ENCODE data around the gene ENTPD8. TPM values are rescaled to one million over a fixed set of nuclear protein-coding genes. Genes with fewer than 3 reads are reported as not detected.
"Not testable (repeated sequence)": the region's sequence is repeated elsewhere in the genome, so short reads cannot be mapped to it uniquely, and the experiment has no call there.

Gene ENTPD8
- total RNA-seq, 1 experiment from 2014 or later: 1.9 TPM

GRCh38 chr9:137451264-137452005 is 10.3 kb upstream of the ENTPD8 start:
- DNase-seq (ENCODE audit: low spot score); in situ Hi-C loops (cut with HindIII; ENCODE audit: low sequenced_read_pairs): not testable (repeated sequence)

GRCh38 chr9:137450539-137451222 is 9.5 kb upstream of the ENTPD8 start:
- in situ Hi-C loops (cut with HindIII; ENCODE audit: low sequenced_read_pairs); DNase-seq (ENCODE audit: low spot score): not testable (repeated sequence)

GRCh38 chr9:137449931-137450538 is 8.9 kb upstream of the ENTPD8 start:
- no peak for DNase-seq (ENCODE audit: low spot score)
- in situ Hi-C loops (cut with HindIII; ENCODE audit: low sequenced_read_pairs): no loop called here

- in situ Hi-C loops (cut with HindIII; ENCODE audit: low sequenced_read_pairs): no loop called here
- DNase-seq (ENCODE audit: low spot score): no peak
Observed at GRCh38 chr9:137449081-137449844, 8.1 kb upstream of the ENTPD8 start.

GRCh38 chr9:137448602-137448962 is 7.4 kb upstream of the ENTPD8 start:
- no peak for DNase-seq (ENCODE audit: low spot score)
- in situ Hi-C loops (cut with HindIII; ENCODE audit: low sequenced_read_pairs): no loop called here

GRCh38 chr9:137447722-137448601 is 6.8 kb upstream of the ENTPD8 start:
- in situ Hi-C loops (cut with HindIII; ENCODE audit: low sequenced_read_pairs): no loop called here
- DNase-seq (ENCODE audit: low spot score): no peak

- in situ Hi-C loops (cut with HindIII; ENCODE audit: low sequenced_read_pairs): no loop called here
- DNase-seq (ENCODE audit: low spot score): no peak
Observed at GRCh38 chr9:137446851-137447471, 5.8 kb upstream of the ENTPD8 start.

- DNase-seq (ENCODE audit: low spot score): no peak
- in situ Hi-C loops (cut with HindIII; ENCODE audit: low sequenced_read_pairs): no loop called here
Observed at GRCh38 chr9:137445930-137446431, 4.8 kb upstream of the ENTPD8 start.

- peak; percentile 69 for DNase-seq (ENCODE audit: low spot score)
Observed at GRCh38 chr9:137445275-137445807, 4.2 kb upstream of the ENTPD8 start.

GRCh38 chr9:137444106-137444790 is 3.1 kb upstream of the ENTPD8 start:
- no peak for DNase-seq (ENCODE audit: low spot score)
- in situ Hi-C loops (cut with HindIII; ENCODE audit: low sequenced_read_pairs): no loop called here

More at GRCh38 chr9:137445275-137445807, 4.2 kb upstream of the ENTPD8 start:
- in situ Hi-C loops (cut with HindIII; ENCODE audit: low sequenced_read_pairs): no loop called here

GRCh38 chr9:137441935-137442321 is 771 bp upstream of the ENTPD8 start:
- in situ Hi-C loops (cut with HindIII; ENCODE audit: low sequenced_read_pairs): no loop called here
- no peak for DNase-seq (ENCODE audit: low spot score)

- in situ Hi-C loops (cut with HindIII; ENCODE audit: low sequenced_read_pairs): no loop called here
- DNase-seq (ENCODE audit: low spot score): no peak
Observed at GRCh38 chr9:137439158-137439714, 1.9 kb downstream of the ENTPD8 start.

- in situ Hi-C loops (cut with HindIII; ENCODE audit: low sequenced_read_pairs): no loop called here
Observed at GRCh38 chr9:137438591-137439157, 2.5 kb downstream of the ENTPD8 start.

GRCh38 chr9:137437691-137438590 is 3.2 kb downstream of the ENTPD8 start:
- DNase-seq (ENCODE audit: low spot score): no peak
- in situ Hi-C loops (cut with HindIII; ENCODE audit: low sequenced_read_pairs): no loop called here

More at GRCh38 chr9:137438591-137439157, 2.5 kb downstream of the ENTPD8 start:
- no peak for DNase-seq (ENCODE audit: low spot score)

- DNase-seq (ENCODE audit: low spot score): no peak
- in situ Hi-C loops (cut with HindIII; ENCODE audit: low sequenced_read_pairs): no loop called here
Observed at GRCh38 chr9:137436761-137437600, 4.2 kb downstream of the ENTPD8 start.
